ENCODE data around the gene LACRT.
"Not testable (repeated sequence)": the region's sequence is repeated elsewhere in the genome, so short reads cannot be mapped to it uniquely, and the experiment has no call there.

The LACRT gene

GRCh38 chr12:54634795-54635194 lies at the start of gene LACRT:
LACRT (minus strand) TSS chr12:54634895; CDS start chr12:54634841, 54 bp downstream.
- TF ChIP-seq CTCF (IDR thresholded peaks at IDR 0.05; ENCODE audit: insufficient read depth, missing control alignments), result no peak
- FAIRE-seq, result no peak
- no peak for DNase-seq (ENCODE audit: insufficient read length, low spot score)

GRCh38 chr12:54683398-54683797 lies 48.7 kb upstream of the LACRT start:
- no peak for TF ChIP-seq CTCF (IDR thresholded peaks at IDR 0.05; ENCODE audit: insufficient read depth, missing control alignments)
- no peak for FAIRE-seq
- no peak for DNase-seq (ENCODE audit: insufficient read length, low spot score)

- DNase-seq (ENCODE audit: insufficient read length, low spot score), result no peak
- FAIRE-seq, result no peak
Measured at GRCh38 chr12:54682674-54683073, 48.0 kb upstream of the LACRT start.

GRCh38 chr12:54680374-54680773 lies 45.7 kb upstream of the LACRT start:
- peak; percentile 24 for TF ChIP-seq CTCF (IDR thresholded peaks at IDR 0.05; ENCODE audit: insufficient read depth, missing control alignments)
- DNase-seq (ENCODE audit: insufficient read length, low spot score), result no peak
- FAIRE-seq, result no peak

More at GRCh38 chr12:54682674-54683073, 48.0 kb upstream of the LACRT start:
- no peak for TF ChIP-seq CTCF (IDR thresholded peaks at IDR 0.05; ENCODE audit: insufficient read depth, missing control alignments)

- no peak for DNase-seq (ENCODE audit: insufficient read length, low spot score)
- FAIRE-seq, result no peak
- no peak for TF ChIP-seq CTCF (IDR thresholded peaks at IDR 0.05; ENCODE audit: insufficient read depth, missing control alignments)
Measured at GRCh38 chr12:54678131-54678530, 43.4 kb upstream of the LACRT start.

GRCh38 chr12:54667945-54668344 lies 33.2 kb upstream of the LACRT start:
- TF ChIP-seq CTCF (IDR thresholded peaks at IDR 0.05; ENCODE audit: insufficient read depth, missing control alignments), result no peak
- no peak for FAIRE-seq
- no peak for DNase-seq (ENCODE audit: insufficient read length, low spot score)

GRCh38 chr12:54666008-54666407 lies 31.3 kb upstream of the LACRT start:
- TF ChIP-seq CTCF (IDR thresholded peaks at IDR 0.05; ENCODE audit: insufficient read depth, missing control alignments), result no peak
- FAIRE-seq (no peak), DNase-seq (ENCODE audit: insufficient read length, low spot score) (no peak)

- DNase-seq (ENCODE audit: insufficient read length, low spot score); FAIRE-seq: not testable (repeated sequence)
Measured at GRCh38 chr12:54665022-54665635, 30.4 kb upstream of the LACRT start.
